HG02973 (cell line): ENCODE data around the gene IGF2BP2.

Source experiments
- ATAC-seq: cut with Tn5 transposase; IDR thresholded peaks from one replicate; pipeline ENCODE4 v1.9.1; 2021; ENCODE audit warnings: moderate library complexity; ENCODE audit not compliant: unreplicated experiment

Gene IGF2BP2

DNA sequence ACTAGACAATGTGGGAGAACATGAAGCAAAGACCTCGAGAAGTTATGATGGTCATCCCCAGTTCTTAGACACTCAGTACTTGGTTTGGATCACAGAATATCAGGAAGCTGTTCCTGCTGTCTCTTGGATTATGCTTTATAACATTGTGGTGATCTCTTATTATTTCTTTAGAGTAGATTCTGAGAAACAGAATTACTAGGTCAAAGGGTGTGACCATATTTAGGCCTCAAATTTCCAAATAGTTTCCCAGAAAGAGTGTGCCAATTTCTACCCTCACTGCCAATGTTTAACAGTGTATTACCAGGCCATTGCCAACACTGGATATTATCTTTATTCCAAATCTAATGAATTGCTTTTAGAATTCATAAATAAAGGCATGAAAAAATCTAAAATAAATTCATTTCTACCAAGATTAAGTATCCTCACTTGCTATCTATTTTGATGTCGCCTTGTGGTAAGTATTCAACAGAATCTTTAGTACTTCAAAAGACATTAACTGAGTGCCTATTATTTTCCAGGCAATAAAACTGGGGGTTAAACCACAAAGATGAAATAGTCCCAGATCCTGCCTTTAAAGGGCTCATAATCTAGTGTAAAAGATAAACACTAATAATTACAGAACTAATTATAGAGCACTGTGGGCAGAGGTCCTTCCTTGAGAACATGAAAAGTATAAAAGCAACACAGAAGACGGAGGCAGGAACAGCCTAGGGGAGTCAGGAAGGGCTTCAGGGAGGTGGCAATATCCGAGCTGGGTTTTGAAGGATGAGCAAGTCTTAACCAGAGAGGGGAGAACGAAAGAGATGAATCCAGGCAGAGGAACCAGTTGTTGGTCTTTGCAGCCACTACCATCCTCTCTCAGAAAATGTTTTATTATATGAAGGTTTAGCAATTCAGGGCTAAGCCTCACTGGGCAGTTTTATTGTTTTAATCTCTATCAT is 86.8 kb downstream of the IGF2BP2 start:
- no peak for ATAC-seq

DNA sequence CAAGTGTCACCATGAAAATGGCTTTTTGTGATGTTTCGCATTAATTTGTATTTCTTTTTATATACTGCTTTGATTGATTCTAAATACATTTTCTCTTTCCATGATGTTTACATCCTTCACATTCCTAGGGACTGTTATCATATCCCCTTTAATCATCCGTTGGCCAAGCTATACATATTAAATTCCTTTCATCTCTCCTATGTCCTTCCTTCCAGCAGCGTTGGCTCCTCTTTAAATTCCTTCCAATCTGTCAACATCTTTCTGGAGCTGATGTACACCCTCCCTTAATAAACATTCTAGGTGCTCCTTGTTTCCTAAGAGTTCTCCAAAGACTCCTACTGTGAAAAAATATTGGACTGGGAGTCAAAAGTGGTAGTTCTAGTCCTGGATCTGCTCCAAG is 87.8 kb downstream of the IGF2BP2 start:
- no peak for ATAC-seq

DNA sequence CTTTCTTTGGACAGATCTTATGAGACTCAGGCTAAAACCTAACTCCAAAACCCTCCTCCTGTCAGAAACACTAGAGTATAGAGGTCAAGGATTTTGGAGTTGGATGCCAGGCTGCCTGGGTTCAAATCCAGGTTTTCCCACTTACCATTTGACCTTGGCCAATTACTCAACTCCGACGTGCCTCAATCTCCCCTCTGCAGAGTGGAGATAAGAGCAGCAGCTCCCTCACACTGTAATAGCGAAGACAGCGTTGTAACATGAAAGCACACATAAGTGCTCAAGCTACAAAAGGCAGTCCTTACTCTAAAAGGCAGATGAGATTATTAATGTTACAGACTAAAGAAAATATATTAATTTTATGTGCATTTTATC is 90.1 kb downstream of the IGF2BP2 start:
- no peak for ATAC-seq

DNA sequence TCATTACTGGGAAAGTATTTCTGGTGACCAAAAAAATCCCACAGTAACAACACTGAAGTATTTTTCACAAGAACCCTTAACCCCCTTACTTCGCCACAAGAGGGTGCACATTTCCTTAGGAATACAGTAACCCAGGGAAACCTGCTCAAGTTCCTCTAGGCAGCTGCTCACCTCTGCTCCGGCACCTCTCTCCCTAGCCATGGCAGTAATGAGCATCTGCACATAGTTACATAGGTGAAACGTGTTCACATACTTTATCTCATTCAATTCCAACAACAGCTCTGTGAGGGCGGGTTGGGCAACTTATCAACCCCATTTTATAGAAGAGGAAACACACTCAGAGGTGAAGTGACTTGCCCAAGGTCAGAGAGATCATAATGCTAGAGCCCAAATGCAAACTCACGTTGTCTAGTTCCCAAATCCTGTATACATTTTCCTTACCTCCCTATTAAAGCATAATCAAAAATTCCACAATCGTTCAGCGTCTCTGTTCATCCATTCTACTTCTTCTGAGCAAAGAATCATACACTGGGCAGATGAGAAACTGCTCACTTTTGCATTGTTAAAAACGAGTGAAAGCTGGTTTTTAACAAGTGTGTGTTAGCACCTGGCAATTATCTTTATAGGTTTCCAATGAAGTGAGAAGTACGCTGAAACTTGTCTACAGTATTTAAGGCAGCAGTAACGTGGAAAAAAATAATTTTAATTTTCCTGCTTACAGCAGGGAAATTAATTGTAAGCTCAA is 90.7 kb downstream of the IGF2BP2 start:
- no peak for ATAC-seq

DNA sequence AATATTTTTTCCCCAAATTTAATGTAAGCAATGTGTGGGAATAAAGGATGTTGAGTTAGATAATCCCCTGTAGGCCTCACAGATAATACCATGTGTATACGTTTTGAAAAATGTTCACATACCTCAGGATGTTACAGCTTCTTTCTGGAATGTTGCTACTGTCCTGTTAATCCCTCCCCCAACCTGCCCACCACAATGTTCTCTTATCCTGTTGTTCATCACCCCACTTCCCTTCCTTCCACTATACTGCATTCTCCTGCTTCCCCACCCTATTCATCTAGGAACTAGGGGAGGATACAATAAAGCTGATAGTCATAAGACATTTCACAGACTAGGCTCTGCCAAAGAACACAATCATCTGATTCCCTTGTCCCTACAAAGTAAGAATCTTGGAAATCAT is 92.1 kb downstream of the IGF2BP2 start:
- no peak for ATAC-seq

DNA sequence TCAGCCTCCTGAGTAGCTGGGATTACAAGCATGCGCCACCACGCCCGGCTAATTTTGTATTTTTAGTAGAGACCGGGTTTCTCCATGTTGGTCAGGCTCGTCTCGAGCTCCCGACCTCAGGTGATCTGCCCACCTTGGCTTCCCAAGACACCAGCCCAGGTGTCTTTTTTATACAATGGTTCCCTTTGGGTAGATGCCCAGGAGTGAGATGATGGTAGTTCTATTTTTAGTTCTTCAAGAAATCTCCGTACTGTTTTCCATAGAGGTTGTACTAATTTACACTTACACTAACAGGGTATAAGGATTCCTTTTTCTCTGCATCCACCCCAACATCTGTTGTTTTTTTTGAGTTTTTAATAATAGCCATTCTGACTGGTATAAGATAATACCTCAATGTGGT is 94.3 kb downstream of the IGF2BP2 start:
- ATAC-seq: no peak

DNA sequence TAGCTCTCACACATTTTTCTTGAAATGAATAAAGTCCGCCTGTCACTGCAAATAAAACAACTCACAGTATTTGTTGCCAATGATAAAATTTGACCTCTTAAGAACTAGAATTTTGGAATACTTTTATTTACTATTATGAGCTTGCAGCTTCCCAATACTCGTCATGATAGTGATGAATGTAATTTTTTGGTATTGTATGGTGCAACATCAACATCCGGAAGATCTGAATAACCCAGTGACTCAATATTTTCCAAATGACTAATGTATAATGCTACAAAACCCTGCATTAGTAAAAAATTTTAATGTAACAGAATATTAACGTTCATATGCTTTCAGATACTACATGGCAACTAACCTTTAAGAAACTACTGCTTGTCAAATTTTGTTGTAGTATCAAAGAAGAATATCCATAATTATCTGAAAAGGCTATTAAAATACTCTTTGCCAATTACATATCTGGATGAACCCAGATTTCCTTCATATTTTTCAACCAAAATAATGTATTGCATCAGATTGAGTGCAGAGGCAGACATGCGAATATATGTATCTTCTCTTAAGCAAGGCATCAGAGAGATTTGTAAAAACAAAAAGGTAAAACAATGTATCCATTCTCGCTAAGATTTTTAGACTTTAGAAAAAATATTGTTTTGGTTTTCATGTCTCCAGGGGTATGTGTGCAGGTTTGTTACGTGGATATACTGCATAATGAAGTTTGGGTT is 95.3 kb downstream of the IGF2BP2 start:
- no peak for ATAC-seq

DNA sequence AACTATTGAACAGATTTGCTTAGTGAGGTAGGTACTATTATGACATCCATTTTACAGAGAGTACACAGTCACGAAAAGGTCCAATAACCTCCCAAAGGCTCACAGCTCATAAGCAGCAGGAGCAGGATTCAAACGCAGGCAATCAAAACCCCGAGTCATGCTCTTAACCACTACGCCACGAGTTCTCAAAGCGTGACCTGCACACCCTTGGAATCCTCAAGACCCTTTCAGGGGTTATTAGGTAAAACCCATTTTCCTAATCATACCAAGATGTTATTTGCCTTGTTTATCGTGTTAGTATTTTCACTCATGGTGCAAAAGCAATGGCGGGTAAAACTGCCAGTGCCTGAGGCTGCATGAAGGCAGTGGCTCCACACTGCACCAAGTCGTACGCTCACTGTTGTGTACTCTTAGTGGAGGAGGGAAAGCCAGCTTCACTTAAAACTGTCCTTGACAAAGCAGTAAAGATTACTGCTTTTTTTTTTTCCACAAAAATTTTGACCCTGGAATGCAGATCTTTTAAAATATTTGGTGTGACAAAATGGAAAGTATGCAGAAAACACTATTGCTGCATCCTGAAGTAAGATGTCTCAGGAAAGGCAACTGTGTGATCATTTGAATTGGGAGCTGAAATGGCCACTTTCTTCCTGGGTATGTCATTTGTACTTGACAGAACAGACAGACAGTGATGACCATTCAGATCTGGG is 96.1 kb downstream of the IGF2BP2 start:
- ATAC-seq: no peak

DNA sequence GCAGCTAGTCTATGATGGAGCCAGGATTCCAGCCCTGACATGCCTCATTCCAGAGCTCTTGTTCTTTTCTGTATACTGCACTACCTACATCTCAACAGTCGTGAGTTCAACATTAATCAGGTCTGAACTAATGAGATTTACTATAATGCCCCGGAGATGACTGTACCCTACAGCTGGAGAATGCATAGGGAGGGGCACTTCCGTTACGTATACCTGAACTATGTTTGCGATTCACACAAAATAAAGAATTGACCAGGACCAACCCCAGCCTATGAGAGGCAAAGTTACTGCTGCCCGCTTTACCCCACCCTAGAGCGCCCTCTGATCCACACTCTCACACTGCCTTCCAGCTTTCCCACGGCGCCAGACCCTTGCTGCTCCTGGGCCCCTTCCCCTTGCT is 97.0 kb downstream of the IGF2BP2 start:
- ATAC-seq: no peak

DNA sequence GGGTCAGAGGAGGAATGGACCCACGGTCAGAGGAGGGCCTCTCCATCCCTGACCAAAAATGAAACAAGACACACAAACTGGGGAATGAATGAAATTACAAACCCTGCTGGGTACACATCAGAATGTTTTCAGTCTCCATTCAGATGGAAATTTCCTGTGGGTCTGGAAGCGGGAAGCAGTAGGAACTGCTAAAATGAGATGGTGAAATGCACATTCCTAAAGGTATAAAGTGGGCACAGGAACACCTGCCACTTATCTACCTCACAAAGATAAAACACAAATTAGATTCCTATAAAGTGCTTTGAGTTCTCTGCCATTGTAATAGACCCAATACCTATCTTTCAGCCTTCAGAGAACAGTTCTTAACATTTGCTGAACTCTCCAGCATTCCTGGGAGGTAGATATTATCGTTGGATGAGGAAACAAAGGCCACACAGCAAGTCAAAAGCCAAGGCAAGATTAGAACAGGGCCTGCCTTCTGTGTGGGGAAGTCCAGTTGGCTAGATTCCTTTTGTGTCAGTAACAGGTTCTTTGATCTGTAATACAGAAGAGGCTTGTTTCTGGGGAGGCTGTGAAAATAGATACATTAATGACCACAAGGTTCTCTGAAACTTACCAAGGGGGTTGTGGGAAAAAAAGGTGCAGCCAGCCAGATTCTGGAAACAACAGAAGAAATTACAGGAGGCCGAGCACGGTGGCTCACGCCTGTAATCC is 98.4 kb downstream of the IGF2BP2 start:
- ATAC-seq: no peak

DNA sequence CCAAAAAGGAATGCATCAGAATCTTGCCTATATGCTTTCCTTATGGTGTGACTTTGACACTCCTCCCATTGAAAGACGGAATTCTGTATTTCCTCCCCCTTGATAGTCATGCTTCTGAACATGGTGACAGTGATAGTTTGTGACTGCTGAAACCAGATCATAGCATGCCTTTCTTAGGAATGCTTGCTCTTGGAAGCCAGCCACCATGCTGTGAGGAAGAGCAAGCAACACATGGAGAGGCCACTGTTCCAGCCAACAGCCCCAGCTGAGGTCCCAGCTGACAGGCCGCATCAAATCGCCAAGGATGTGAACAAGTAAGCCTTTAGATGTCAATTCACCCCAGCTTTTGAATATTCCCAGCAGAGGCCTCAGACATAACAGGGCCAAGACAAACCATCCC is 100.1 kb downstream of the IGF2BP2 start:
- ATAC-seq: no peak

DNA sequence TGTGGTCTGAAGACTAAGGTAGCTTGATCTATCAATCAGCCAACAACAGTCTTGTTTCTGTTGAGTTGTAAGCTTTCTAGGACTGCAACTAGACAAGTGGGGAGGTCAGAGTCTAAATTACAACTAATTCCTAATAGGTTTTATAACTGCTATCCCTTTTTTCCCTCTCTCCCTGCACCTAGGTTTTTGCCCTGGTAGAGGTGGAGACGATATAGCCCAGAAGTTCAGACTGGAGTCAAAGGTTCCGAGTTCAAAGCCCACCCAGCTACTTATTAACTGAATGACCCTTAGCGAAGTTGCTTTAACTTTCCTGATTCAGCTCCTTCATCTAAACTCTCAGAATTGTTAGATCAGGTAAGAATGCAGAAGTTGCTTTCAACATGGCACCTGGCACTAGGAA is 100.6 kb downstream of the IGF2BP2 start:
- no peak for ATAC-seq

DNA sequence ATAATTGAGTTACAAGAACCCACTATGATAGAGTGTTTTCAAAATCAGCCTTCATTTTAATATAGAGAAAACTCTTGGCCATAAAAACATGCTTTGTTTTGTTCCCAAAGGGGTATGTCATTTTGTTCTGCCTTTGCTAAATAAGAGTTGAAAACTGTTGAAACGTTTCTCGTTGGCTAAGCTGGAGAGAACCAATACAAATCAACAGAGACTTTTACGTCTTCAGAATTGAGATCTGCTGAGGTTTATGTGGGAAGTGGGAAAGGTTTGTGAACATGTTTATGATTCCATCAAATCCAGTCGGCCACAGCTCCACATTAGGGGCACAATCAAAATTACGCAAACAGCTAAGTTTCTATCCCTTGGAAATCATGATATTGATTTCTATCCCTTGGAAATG is 102.0 kb downstream of the IGF2BP2 start:
- ATAC-seq: no peak

DNA sequence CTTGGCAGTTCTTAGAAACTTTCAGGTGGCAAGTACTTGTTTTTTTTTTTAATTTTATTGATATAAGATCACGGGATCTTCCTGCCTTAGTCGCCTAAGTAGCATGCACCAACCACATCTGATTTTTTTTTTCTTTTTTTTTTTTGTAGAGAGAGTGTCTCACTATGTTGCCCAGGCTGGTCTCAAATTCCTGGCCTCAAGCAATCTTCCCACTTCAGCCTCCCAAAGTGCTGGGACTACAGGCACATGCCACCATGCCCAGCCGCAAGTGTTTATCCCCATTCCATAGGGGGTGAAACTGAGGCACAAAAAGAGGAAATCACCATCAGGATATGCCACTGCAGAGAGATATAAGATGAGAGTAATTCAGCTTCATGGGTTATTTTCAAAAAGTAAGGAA is 102.9 kb downstream of the IGF2BP2 start:
- ATAC-seq: no peak

DNA sequence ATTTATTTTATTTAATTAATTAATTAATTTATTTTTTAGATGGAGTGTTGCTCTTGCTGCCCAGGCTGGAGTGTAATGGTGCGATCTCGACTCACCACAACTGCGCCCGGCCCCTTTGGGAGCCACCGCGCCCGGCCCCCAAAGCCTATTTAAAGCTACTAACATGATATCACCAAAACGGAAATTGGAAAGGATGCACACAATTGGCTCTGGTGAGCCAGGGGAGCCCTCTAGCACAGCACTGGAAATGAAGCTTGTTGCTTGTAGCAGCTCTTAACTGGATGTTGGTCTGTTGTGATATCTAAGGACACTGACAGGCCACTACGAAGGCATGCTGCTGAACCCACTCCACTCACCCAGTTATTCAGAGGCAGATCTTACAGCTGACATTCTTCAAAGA is 104.5 kb downstream of the IGF2BP2 start:
- ATAC-seq: no peak

DNA sequence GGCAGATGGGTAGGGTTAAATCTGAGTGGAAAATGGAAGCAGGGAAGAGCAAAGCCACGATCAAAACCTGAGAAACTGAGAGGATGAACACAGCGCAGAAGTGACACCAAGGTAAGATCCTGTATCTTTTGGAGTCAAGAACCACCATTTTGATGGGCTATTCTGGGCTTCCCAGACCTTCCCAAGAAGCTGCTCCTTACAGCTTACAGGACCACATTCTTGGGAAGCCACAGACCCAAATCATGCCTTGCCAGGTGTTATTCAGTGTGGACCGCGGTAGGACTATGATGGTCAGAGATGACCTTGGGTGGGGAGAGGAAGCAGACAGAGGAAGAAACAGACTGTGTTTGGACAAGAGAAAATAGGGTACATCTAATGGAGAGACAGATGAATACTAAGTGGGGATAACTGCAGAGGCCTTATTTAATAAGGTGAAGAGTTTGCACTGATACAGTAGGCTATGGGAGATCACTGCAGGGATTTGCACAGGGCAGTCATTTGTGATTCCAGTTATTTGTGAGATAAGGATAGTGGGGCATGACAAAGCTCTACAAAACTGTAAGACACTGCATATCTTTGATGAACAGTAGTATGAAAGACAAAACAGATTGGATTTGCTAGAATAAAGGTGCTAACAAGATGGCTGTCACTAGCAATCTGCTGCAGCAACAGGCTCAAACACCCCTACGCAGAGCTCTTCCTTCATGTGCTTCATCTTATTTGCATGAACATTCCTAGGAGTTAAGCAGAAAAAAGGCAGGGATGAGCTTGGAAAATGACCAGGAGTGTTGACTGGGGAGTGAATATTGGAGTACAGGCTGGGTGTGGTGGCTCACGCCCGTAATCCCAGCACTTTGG is 105.9 kb downstream of the IGF2BP2 start:
- no peak for ATAC-seq

DNA sequence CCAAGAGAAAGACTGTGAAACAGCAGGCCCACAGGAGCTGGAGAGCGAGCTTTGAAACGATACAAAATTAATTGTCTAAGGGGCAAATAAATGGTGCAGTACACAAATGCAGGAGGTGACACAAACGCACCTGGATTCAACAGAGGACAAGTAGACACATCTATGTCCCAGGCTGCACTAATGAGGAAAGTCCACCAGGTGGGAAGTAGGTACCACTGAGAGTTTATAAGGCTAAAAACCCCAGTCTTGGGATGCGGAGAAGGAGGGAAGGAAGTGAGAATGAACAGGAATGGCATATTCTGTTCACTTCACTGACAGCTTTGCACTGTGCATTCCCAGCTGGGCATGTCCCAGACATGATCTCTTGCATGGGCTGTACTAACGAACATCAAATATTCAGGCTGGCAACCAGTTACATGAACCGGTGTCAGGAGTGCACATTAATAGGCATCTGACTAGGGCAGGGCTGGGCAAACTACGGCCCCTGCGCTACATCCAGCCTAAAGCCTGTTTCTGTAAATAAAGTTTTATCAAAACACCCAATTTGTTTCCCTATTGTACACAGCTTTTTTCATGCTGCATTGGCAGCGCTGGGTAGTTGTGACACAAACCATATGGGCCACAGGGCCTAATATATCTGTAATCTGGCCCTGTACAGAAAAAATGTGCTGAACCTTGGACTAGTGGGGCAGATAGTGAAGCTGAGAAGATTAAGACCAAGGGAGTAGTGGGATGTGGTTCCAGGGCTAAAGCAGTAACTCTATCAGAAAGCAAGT is 107.0 kb downstream of the IGF2BP2 start:
- no peak for ATAC-seq

DNA sequence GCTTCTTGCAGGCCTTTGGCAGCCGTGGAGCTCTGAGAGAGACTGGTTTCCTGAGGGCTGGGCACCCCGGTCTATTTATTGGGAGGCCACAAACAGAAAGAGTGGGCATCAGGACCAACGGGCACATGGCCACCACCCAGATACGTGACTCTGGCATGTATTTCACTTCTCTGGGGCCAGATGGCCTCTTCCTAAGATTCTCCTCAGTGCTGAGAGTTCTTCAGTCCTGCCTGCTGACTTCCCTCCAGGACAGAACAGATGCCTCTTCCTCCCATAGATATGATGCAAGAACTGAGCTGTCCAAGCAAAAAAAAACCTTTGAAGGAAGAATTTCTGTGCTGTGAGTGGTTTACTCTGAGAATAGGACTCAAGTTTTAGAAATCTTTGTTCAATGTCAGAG is 107.7 kb downstream of the IGF2BP2 start:
- ATAC-seq: no peak
